Esophagus mucosa (tissue), 1 donor: ENCODE data around the gene UNC5C. TPM values are rescaled to one million over a fixed set of nuclear protein-coding genes. Genes with fewer than 3 reads are reported as not detected.

ENCODE experiments used
- ATAC-seq: fragments of 200-7000 bp; cut with Tn5 transposase; one replicate; pipeline ENCODE4 v1.9.1; 2020
- total RNA-seq: library from RNA; stranded (reverse); gene quantifications from one replicate; pipeline ENCODE4 v1.2.4, GENCODE V29; 2023
- donor health status: DM: yes; HTN: yes; CAD: no.

UNC5C gene
- total RNA-seq, 1 donor from 2014 or later: 0.16 TPM

DNA sequence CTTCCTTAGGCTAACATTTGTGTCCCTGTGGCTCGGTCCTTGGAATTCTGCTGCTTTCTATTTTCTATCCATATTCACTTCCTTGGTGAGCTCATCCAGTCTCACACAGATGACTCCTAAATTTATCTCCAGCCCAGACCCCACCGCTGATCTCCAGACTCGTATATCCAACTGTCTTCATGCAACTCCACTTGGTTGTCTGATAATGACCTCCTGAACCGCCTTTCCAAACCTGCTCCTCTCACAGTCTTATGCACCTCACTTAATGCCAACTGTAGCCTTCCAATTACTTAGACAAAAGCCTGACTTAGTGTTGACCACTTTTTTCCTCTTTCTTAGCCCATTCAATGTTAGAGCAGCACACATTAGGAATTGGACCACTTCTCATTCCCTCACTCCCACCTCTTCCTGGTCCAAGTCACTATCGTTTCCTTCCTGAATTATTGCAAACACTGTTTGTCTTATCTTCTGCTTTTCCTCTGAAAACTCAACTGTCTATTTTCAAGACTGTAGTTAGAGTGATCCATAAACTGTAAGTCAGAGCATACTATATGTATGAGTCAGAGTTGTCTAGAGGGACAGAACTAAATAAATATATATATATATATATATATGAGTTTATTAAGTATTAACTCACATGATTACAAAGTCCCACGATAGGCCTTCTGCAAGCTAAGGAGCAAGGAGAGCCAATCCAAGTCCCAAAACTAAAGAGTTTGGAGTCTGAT lies 292.5 kb downstream of the UNC5C start:
- ATAC-seq: no peak

DNA sequence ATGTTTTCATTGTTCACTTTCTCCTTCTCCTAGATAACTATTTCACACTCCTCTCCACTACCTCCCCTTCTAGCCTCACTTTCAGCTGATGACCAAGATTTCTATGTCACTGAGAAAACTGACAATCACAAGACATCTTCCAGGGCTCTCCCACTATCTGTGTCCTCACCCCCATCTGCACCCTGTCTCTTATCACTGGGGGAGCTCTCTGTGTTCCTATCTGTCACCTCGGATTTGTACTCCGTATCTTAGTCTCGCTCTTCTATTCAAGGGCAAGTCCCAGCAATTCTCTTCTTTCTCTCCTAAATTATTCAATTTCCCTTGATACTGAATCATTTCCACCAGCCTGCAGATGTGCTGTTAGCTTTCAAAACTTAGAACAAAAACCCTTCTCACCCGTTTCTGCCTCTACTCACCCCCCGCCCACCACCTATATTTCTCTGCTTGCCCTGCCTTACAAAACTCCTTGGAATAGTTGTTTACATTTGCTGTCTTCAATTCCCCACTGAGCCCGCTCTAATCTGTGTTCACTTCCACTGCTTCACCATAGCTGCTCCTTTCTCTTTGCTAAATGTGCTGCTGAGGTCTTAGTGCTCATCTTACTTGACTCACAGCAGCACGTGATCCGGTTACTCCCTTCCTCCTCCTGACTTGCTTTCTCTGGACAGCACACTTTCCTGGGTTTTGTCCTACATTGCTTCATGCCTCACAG lies 293.2 kb downstream of the UNC5C start:
- no peak for ATAC-seq

DNA sequence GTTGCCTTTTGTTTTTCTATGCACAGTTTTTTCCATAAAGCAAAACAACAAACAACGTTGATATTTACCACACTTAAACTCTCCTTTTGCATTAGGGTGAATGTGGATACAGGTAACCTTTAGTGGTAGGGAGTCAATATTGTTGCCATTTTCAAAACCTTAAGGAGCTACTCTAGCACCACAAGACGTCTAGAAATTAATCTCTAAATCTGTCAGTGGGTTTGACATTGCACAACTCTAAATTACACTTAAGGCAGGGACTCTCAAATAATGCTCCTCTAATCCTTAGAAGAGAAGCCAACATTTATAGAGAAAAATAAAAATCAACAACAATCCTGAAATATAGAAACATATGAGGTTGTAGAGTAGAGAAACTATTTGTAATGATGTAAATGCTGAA lies 297.2 kb downstream of the UNC5C start:
- no peak for ATAC-seq

DNA sequence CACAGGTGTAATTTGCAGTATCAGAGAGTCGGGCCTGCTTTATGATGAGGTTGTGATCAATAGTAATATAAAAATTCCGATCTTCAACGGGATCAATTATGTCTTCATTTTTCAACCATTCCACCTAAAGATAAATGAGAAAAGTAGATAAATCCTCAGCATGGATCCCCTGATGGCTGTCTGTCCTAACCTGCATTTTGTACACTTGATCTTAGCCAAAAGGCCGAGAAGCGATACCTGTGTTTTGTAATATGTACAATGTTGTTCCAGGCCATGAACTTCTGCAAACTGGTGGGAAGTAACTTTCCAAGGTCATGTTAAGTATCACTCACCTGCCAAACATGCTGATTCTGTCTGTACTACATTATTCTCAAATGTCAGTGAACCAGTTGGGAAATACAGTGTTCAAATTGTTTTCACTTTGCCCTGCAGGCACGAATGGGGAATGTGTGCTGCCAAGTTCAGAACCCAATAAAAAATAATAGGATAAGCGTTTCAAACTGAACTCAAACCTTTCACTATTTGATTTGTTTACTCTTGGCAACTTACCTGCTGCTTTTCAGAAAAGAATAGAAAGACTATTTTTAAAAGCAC lies 298.1 kb downstream of the UNC5C start:
- ATAC-seq: no peak

DNA sequence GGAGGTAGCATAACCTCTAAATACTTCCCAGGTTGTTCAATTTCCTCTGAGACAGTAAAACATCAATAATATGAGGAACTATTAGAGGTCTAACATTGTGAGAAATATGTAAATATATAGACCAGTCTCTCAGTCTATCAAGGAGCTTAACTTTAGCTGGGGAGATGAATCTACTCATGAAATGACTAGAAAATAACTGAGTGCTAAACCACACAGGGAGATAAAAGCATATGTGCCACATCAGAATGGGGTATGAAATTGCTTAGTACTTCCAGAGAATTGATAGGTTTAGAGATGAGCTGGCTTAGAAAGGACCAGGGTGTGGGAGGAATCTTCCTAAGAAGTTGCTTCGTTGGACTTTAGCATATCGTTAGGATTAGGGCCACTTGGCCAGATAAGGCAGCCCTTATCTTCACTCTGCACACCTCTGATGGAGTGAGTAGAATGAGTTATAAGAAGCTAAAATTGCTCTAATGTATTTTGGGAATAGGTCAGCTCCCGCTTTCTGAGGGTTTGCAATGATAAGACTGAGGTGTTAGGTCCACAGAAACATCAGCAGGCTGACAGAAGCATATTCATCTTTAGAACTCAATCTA lies 299.2 kb downstream of the UNC5C start:
- ATAC-seq: no peak

DNA sequence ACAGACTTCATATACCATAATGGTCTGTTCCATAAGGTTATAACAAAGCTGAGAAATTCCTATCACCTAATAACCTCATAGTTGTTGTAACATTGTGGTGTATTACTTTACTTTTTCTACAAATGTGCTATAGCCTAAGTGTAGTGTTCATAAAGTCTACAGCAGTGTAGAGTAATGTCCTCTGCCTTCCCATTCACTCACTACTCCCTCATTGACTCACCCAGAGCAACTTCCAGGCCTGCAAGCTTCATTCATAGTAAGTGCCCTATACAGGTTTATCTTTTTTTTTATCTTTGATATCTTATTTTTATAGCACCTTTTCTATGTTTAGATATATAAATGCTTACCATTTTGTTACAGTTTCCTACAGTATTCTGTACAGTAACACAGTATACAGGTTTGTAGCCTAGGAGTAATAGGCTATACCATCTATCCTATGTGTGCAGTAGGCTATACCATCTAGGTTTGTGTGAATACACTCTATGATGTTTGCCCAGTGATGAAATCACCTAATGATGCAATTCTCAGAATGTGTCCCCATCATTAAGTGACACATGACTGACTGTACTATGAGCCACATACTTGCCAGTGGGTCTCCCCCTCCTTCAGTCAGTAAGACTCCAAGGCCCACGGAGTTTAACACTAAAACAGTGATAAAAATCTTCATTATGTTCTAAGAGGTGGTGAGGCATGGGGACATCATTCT lies 299.9 kb downstream of the UNC5C start:
- ATAC-seq: no peak

DNA sequence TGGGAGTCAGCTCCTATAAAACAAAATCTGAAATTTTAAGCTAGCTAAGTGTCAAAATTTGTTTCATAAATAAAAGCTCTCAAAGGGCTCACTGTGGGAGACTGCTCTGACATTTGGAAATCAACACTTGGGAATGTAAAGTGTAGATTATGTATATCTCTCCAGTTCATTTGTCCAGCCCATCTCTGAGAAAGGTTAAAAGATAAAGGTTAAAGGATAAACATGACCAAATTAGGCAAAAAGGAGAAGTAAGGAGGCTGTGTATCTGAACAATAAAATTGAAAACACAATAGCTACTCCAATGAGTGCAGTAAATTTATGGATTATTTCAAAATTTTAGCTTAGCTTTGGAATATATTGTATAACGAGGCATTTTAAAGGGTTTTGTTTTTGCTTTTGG lies 304.9 kb downstream of the UNC5C start:
- ATAC-seq: no peak

DNA sequence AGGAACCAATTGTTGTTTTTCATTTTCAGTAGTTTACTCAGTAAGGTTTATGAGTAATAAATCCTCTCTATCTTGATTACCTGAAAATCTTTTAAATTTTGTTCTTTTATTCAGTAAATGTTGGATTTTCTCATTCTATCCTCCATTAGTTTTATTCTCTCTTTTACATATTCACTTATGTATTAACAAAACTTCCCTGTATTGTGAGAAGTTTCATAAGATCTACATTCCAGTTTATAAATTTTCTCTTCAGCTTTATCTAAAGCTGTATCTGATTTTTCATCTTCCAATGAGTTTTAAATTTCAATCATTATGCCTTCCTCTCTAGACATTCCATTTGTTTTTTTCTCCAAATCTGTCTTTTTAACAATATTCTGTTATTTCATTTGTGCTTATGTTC lies 310.2 kb downstream of the UNC5C start:
- ATAC-seq: no peak

DNA sequence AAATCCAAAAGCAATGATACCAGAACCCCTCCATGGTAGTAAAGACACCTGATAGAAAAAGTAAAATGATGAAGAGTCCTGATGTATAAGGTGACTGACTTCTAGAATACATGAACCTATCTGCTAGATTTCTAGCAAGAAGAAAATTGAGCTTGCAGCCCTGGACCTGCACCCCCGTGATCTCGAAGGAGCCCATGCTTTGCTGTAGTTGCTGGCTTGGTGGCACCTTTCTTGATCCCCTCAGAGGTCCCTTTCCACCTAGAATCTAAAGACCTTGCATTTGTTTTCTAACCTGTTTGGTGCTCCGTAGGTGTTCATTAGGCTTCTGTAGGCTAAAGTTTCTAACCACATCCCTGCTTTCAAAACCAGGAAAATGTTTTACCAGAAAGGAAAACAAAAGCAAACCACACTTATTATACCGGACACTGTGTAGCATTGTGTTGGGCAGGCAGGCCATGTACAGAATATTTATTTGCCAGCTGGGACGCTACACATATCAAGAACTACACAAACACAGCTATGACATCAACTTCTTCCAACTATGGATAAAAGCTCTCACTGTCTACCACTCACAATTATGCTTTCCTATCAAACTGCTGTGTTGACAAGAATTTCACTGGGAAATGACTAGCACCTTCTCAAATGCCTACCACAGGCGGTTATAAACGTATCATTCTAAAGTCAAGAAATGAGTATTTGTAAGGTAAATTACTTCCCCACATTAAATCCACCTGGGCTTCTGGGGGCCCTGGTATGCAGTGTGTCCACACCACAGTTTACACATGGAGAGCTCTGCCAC lies 316.2 kb downstream of the UNC5C start:
- ATAC-seq: no peak

DNA sequence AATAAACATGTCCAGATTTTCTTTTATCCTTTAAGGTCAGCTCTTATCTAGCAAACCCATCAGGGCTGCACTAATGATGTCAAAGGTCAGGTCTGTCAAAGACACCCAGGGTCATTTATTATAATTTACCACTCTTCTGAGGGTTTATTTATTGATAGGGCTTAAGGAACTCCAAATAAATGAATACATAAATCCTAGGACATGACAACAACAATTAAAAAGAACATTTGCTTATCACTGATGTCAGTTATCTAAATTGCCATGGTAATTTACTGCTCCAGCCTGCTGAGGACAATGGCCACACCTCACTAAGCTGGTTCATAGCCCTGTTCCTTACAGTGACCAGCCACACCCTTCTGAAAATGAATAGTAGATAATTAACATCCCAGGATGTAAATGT lies 317.1 kb downstream of the UNC5C start:
- no peak for ATAC-seq

DNA sequence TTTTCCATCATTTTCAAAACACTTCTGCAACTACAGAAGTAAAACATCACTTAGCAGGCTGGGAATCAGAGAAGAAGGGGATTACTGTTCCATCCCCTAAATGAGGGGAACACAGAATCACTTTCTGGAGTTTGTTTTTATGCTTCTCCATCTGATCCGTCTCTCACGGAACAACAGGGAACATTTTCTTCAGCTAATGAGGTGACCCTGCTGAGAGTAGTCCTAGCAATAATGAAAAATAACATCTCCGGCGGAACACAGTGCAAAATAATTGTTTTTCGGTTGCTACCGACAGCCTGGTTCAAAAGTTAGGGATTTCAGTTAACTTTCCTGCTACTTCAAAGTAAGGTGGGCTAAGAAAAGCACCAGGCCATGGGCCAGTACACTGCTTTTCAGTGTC lies 322.9 kb downstream of the UNC5C start:
- no peak for ATAC-seq

DNA sequence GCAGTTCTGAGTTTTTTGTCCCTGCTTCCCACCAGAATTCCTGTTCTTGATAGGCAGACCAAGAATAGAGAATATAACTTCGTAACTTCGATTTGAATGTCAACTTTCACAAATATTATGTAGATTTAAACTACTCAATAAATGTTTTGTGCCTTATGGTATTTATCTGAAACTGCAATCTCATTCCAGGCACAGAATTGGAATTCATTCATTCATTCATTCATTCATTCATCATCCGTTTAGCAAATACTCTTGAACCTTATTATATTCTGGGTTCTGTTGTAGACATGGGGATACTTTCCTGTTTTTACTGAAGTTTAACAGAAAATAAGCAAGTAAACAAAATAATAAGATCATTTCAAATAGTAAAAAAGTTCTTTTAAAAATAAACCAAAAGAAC lies 324.4 kb downstream of the UNC5C start:
- ATAC-seq: no peak

DNA sequence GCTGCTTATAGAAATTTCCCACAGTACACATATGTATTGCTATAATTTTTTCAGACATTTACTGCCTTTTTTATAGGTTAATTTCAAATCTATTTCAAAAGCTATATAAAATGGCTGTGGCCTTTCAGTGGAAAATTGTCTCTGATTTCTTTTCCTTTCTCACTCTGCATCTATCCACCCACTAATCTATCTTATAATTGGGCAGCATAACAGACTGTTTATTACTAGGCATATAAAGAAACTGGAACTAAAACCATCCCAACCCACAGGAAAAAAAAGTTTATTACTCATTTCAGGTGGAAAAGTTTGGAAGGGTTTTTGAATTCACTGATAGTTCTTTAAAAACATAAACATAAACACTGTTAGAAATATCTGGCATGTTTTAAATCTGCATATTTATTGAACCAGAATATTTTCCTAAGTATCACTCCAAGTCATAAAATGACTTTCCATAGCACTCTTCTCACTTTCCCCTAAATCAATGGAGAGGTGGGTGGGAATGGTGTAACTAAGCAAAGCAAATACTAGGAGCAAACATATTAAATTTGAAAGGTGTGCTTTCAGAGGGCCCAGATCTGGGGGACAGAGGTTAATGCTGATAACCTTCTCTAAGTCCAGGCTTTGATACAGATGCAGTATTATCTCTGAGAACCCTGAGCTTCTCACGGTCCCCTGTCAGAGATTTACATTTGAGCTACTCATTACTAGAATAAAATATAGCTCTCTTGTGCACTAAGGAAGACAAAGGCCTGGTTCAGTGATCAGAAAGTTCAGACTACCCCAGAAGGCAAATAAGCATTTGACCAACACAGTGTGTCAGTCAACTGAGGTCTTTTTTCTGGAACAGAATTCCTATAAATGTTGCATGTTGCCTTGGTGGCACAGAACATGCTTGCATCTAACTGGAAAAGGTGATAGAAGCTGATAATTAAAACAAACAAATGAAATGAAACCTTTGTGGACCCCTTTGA lies 328.3 kb downstream of the UNC5C start:
- ATAC-seq: no peak

DNA sequence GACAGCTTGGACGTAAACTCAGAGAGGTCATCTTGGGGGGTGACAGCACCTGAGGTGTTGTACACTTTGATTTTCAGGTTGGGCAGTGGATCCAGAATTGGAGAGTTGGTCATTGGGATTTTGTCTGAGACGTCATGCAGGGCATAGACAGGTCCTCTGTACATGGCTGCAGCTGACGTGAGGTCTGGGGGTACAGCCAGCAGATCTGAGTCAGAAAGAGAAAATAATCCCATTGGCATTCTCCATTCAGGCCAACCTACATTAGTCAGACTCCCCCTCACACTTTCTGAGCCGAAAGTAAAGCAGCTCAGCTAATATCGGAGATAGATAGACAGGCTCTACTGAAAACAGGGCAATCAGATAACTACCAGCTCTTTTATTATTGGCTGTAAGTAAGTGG lies 329.7 kb downstream of the UNC5C start:
- no peak for ATAC-seq

DNA sequence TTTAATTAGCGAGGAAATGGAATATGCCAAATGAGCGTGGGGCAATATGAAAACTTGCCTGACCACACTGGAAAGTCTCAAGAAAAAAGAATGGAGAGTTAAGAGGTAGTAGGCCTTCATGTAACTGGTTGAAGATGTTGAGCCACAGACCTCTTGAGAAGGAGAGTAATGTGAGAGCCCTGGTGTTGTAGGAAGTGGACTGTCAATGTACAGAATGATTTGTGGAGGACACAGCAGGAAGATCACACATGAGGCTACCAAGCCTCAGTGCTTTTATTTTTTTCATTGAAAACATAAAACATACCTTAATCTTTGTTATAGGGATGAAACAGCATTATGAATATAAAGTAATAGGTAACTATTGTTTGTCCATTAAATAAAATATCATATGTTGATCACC lies 331.6 kb downstream of the UNC5C start:
- no peak for ATAC-seq

DNA sequence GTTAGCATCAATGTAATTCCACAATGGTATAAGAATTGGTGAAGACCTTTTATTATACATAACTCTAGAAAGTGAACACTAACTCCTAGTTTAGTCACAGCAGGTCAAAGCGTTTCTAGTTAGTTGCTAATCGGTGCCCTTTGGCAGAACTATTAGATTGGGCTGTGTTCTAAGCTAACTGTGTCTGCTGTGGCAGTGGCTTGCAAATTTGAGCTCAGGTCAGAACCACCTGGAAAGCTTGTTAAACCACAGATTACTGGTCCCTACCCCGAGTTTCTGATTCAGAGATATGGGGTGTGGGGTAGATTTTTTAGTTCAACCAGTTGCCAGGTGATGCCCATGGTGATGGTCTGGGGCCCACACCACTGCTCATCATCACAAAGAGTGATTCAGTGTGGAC lies 332.1 kb downstream of the UNC5C start:
- no peak for ATAC-seq

DNA sequence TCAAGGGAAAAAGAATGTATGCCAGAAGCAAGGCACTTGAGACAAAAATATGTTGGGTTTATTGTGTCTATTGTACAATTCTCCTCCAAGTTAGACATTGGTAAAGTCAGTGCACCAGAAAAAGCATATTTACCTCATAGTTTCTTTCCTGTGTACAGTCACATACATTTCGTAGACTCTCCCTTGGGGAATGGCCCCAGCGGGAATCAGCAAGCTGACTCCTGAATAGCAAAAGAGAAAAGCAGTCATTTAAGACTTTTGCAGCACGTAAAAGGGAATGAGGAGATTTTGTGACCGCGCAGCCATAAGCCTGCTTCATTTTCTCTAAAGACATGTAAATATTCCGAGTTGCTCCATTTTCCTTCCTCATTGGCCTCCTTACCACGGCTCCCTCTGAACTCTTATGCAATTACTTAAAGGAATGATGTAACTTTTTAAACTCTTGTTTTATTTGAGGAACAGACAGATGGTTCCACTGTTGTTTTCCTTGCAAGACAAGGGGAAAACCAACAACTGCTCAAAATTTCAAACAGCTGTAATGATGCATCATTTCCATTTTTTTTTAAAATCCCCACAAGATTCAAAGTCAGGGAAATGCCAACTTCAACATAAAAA lies 332.7 kb downstream of the UNC5C start:
- no peak for ATAC-seq

DNA sequence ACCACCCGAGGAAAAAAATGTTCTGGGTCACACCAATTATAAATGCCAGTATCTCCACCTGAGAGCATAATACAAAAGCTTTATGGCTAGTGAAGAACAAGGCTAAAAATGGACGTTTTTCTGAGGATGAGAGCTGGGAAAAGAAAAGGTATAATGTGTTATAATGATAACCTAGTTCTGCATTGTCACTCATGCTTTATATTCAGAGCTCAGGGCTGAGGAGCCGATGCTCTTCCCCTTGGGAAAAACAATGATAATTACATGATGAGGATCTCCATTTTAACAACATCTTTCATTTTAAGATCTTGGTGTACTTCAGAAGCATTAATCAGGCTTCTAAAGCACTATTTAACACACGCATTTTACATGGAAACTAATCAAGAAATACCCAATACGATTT lies 333.7 kb downstream of the UNC5C start:
- no peak for ATAC-seq

DNA sequence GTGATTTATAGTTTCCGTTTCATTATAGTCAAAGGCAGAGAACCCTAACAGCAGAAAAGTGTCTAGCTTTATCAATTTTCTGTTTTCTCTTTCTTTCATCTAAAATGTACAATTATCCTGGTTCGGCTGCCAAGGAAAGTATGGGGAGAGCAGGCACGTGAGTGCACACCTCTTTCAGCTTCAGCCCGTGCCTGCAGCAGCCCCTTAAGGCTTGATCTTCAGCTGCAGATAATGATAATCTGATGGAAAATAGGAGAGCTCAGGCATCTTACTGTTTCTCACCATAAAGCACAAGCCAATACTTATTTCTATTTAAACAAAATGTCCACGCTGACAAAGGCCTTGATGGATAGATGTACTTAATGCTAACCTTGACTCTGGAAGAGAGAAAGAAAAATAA lies 334.4 kb downstream of the UNC5C start:
- no peak for ATAC-seq

DNA sequence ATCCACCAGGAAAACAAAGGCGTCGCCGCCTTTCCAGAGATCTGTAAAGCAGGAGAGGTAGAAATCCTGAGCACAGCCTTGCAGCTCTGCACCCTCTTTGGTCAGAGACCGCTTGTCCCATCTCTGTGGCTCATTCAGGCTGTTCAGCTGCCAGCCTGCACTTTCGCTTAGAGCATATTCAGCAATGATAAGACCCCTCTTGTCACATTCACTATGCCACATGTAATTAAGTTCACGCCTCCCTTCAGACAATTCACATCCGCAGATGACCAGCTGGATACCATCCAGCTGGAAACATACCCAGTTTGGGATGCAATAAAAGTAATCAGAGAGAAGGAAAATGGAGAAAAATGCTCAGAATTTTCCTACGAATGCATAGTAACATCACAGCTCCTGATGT lies 335.4 kb downstream of the UNC5C start:
- no peak for ATAC-seq

DNA sequence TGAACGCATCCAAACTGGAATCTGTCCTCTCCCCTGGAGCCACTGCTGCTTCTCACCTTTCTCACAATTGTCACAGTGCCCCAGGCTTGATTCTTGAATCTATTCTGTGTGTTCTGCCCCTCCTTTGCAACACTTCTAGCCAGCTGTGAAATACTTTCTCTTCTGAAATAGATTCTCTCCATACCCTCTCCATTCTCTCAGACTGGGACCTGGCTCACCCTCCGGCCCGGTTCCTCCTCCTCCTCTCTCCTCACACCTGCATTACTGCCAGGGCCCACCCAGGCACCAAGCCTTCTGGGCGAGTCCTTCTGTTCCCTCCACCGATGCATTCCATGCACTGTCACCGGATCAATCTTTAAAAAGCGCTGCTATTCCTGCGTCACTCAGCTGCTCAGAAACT lies 336.1 kb downstream of the UNC5C start:
- ATAC-seq: no peak
